Activated T-cell treated with anti-CD3 and anti-CD28 coated beads for 24 hours (primary cell): ENCODE measurements around the gene DGKG.

Experiments
- DNase-seq: peaks from one replicate; pipeline ENCODE4 v3.0.0-alpha.2; 2020; ENCODE audit warnings: low read depth

DGKG gene

GRCh38 chr3:186273586-186273985 lies 88.4 kb downstream of the DGKG start:
- no peak for DNase-seq

- DNase-seq, result no peak
These were observed 91.3 kb downstream of the DGKG start for GRCh38 chr3:186270701-186271100.

- no peak for DNase-seq
These were observed 93.2 kb downstream of the DGKG start for GRCh38 chr3:186268616-186269448.

- DNase-seq, result no peak
These were observed 94.3 kb downstream of the DGKG start for GRCh38 chr3:186267758-186268157.

- no peak for DNase-seq
These were observed 97.2 kb downstream of the DGKG start for GRCh38 chr3:186264608-186265400.

- no peak for DNase-seq
These were observed 100.4 kb downstream of the DGKG start for GRCh38 chr3:186261638-186262037.

- DNase-seq, result no peak
These were observed 101.3 kb downstream of the DGKG start for GRCh38 chr3:186260726-186261125.

GRCh38 chr3:186259612-186260383 lies 102.2 kb downstream of the DGKG start:
- DNase-seq, result peak; percentile 56

- no peak for DNase-seq
These were observed 103.1 kb downstream of the DGKG start for GRCh38 chr3:186258968-186259367.

GRCh38 chr3:186257866-186258265 lies 104.2 kb downstream of the DGKG start:
- DNase-seq, result no peak

- no peak for DNase-seq
These were observed 106.2 kb downstream of the DGKG start for GRCh38 chr3:186255703-186256331.

- DNase-seq, result no peak
These were observed 107.1 kb downstream of the DGKG start for GRCh38 chr3:186254676-186255650.

- no peak for DNase-seq
These were observed 110.0 kb downstream of the DGKG start for GRCh38 chr3:186251948-186252619.

GRCh38 chr3:186248850-186249249 lies 113.2 kb downstream of the DGKG start:
- DNase-seq, result no peak

- no peak for DNase-seq
These were observed 113.9 kb downstream of the DGKG start for GRCh38 chr3:186247821-186248814.

- no peak for DNase-seq
These were observed 115.1 kb downstream of the DGKG start for GRCh38 chr3:186246941-186247340.

GRCh38 chr3:186244016-186244415 lies 118.0 kb downstream of the DGKG start:
- DNase-seq, result no peak

GRCh38 chr3:186241910-186242821 lies 119.9 kb downstream of the DGKG start:
- DNase-seq, result peak; percentile 50
